LNCAP (cell line): ENCODE data around the gene PLEKHG3.

Source experiments
- CTCF ChIP-seq: fragments of 450-650 bp; IDR thresholded peaks from 2 replicates; pipeline ENCODE4 v1.5.1; 2017; ENCODE audit warnings: mild to moderate bottlenecking

PLEKHG3 gene

GRCh38 chr14:64714432-64715025, 10.3 kb downstream of the PLEKHG3 start:
- TF ChIP-seq CTCF: no peak

- TF ChIP-seq CTCF: no peak
These were observed 11.0 kb downstream of the PLEKHG3 start for GRCh38 chr14:64715146-64715627.

- TF ChIP-seq CTCF: no peak
These were observed 11.6 kb downstream of the PLEKHG3 start for GRCh38 chr14:64715628-64716412.

- TF ChIP-seq CTCF: no peak
These were observed 13.6 kb downstream of the PLEKHG3 start for GRCh38 chr14:64717870-64718269.

- no peak for TF ChIP-seq CTCF
These were observed 14.5 kb downstream of the PLEKHG3 start for GRCh38 chr14:64718762-64719161.

GRCh38 chr14:64719601-64720000, 15.4 kb downstream of the PLEKHG3 start:
- TF ChIP-seq CTCF: no peak

- no peak for TF ChIP-seq CTCF
These were observed 15.9 kb downstream of the PLEKHG3 start for GRCh38 chr14:64720131-64720576.
